Measurements from ENCODE around the gene ABCC1. TPM values are rescaled to one million over a fixed set of nuclear protein-coding genes. Genes with fewer than 3 reads are reported as not detected.

The ABCC1 gene
- polyA plus RNA-seq, 1 donor from 2014 or later: 3.0 TPM

DNA sequence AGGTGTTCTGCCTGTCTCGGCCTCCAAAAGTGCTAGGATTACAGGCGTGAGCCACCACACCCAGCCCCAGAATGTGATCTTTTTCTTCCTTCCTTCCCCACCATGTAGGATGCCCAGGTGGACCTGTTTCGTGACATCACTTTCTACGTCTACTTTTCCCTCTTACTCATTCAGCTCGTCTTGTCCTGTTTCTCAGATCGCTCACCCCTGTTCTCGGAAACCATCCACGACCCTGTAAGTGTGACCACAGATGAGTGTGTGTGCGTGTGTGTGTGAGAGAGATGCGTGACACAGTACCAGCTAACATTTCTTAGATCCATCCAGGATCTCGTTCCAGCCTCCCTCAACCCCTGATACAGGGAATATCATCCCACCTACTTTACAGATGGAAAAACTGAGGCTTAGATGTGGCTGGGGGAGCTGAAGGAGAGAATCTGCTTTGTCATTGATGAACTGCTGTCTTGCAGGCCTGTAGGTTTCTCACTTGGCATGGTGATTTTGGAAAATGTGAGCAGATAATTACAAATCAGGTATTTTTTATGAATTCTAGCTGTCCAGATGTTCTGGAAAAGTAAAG lies 67.1 kb downstream of the ABCC1 start:
- no peak overlapping the region for H2AFZ ChIP-seq (ENCODE audit: low read depth, low read length)
- H3K9me3 ChIP-seq (ENCODE audit: low read length): no peaks in the 10 kb centered on the region
- no peaks in the 10 kb centered on the region for H3K79me2 ChIP-seq (replicated peaks; ENCODE audit: insufficient read depth, low read length)
- no peak overlapping the region for H3K9ac ChIP-seq (ENCODE audit: low read length)
- no peaks in the 10 kb centered on the region for H4K20me1 ChIP-seq (ENCODE audit: insufficient read depth)
- H3K4me2 ChIP-seq (ENCODE audit: low read length): no peak overlapping the region
- no peak overlapping the region for H3K27ac ChIP-seq (ENCODE audit: low read length)
- no peaks in the 10 kb centered on the region for H3K9me2 ChIP-seq (ENCODE audit: insufficient read depth, low read length)
- no peaks in the 10 kb centered on the region for H3K27me3 ChIP-seq (ENCODE audit: insufficient read depth, low read depth, low read length)
- no peaks in the 10 kb centered on the region for H3K36me3 ChIP-seq (ENCODE audit: insufficient read depth, low read length)
- no peak for TF ChIP-seq POLR2AphosphoS5 (IDR thresholded peaks at IDR 0.05)
- no peak for TF ChIP-seq RAD21 (conservative IDR thresholded peaks at IDR 0.05)
- TF ChIP-seq, protein P1, sequence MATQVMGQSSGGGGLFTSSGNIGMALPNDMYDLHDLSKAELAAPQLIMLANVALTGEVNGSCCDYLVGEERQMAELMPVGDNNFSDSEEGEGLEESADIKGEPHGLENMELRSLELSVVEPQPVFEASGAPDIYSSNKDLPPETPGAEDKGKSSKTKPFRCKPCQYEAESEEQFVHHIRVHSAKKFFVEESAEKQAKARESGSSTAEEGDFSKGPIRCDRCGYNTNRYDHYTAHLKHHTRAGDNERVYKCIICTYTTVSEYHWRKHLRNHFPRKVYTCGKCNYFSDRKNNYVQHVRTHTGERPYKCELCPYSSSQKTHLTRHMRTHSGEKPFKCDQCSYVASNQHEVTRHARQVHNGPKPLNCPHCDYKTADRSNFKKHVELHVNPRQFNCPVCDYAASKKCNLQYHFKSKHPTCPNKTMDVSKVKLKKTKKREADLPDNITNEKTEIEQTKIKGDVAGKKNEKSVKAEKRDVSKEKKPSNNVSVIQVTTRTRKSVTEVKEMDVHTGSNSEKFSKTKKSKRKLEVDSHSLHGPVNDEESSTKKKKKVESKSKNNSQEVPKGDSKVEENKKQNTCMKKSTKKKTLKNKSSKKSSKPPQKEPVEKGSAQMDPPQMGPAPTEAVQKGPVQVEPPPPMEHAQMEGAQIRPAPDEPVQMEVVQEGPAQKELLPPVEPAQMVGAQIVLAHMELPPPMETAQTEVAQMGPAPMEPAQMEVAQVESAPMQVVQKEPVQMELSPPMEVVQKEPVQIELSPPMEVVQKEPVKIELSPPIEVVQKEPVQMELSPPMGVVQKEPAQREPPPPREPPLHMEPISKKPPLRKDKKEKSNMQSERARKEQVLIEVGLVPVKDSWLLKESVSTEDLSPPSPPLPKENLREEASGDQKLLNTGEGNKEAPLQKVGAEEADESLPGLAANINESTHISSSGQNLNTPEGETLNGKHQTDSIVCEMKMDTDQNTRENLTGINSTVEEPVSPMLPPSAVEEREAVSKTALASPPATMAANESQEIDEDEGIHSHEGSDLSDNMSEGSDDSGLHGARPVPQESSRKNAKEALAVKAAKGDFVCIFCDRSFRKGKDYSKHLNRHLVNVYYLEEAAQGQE (IDR thresholded peaks at IDR 0.05; ENCODE audit: borderline replicate concordance): no peak
- TF ChIP-seq SMC3 (conservative IDR thresholded peaks at IDR 0.05; ENCODE audit: poor library complexity): no peak
- TF ChIP-seq, protein P2, sequence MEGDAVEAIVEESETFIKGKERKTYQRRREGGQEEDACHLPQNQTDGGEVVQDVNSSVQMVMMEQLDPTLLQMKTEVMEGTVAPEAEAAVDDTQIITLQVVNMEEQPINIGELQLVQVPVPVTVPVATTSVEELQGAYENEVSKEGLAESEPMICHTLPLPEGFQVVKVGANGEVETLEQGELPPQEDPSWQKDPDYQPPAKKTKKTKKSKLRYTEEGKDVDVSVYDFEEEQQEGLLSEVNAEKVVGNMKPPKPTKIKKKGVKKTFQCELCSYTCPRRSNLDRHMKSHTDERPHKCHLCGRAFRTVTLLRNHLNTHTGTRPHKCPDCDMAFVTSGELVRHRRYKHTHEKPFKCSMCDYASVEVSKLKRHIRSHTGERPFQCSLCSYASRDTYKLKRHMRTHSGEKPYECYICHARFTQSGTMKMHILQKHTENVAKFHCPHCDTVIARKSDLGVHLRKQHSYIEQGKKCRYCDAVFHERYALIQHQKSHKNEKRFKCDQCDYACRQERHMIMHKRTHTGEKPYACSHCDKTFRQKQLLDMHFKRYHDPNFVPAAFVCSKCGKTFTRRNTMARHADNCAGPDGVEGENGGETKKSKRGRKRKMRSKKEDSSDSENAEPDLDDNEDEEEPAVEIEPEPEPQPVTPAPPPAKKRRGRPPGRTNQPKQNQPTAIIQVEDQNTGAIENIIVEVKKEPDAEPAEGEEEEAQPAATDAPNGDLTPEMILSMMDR (IDR thresholded peaks at IDR 0.05; ENCODE audit: poor library complexity, severe bottlenecking): no peak
- no peak for TF ChIP-seq EZH2 (IDR thresholded peaks at IDR 0.05; ENCODE audit: borderline replicate concordance, insufficient read depth, low read length, poor library complexity, severe bottlenecking)
- TF ChIP-seq TAF1 (IDR thresholded peaks at IDR 0.05; ENCODE audit: low read depth): no peak
- TF ChIP-seq EP300 (conservative IDR thresholded peaks at IDR 0.05; ENCODE audit: poor library complexity, severe bottlenecking): no peak
- no peak for TF ChIP-seq MXI1 (conservative IDR thresholded peaks at IDR 0.05; ENCODE audit: poor library complexity, severe bottlenecking)
- H3F3A ChIP-seq (ENCODE audit: insufficient read depth, low read length, poor library complexity, severe bottlenecking): no peaks in the 10 kb centered on the region
- no peak overlapping the region for H3K4me3 ChIP-seq (ENCODE audit: low read length)

DNA sequence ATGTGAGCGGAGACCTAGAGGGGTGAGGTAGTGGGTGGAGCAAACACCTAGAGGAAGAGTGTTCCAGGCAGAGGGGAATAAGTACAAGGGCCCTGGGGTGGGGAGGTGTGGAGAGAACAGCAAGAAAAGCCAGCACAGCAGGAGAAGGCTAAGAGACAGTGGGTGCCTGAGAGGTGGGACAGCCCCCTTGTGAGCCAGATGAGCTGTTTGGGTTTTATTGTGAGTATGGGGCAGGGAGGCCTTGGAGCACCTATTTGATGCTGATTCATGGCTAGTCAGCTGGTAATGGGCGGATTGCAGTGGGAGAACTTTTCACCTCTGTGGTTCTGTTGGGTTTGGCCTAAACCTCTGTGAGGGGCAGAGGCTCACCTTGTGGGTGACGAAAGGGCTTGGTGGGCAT lies 68.4 kb downstream of the ABCC1 start:
- H3K9ac ChIP-seq (ENCODE audit: low read length): no peak overlapping the region
- no peaks in the 10 kb centered on the region for H3K27me3 ChIP-seq (ENCODE audit: insufficient read depth, low read depth, low read length)
- H3K4me2 ChIP-seq (ENCODE audit: low read length): no peak overlapping the region
- H3K27ac ChIP-seq (ENCODE audit: low read length): no peak overlapping the region
- no peak overlapping the region for H2AFZ ChIP-seq (ENCODE audit: low read depth, low read length)
- TF ChIP-seq EP300 (conservative IDR thresholded peaks at IDR 0.05; ENCODE audit: poor library complexity, severe bottlenecking) (no peak), MXI1 (conservative IDR thresholded peaks at IDR 0.05; ENCODE audit: poor library complexity, severe bottlenecking) (no peak), RAD21 (conservative IDR thresholded peaks at IDR 0.05) (no peak), POLR2AphosphoS5 (IDR thresholded peaks at IDR 0.05) (no peak), EZH2 (IDR thresholded peaks at IDR 0.05; ENCODE audit: borderline replicate concordance, insufficient read depth, low read length, poor library complexity, severe bottlenecking) (no peak), SMC3 (conservative IDR thresholded peaks at IDR 0.05; ENCODE audit: poor library complexity) (no peak), TAF1 (IDR thresholded peaks at IDR 0.05; ENCODE audit: low read depth) (no peak)
- TF ChIP-seq, protein P2 (IDR thresholded peaks at IDR 0.05; ENCODE audit: poor library complexity, severe bottlenecking): no peak
- TF ChIP-seq, protein P1 (IDR thresholded peaks at IDR 0.05; ENCODE audit: borderline replicate concordance): no peak
- H3K9me3 ChIP-seq (ENCODE audit: low read length): no peaks in the 10 kb centered on the region
- H3F3A ChIP-seq (ENCODE audit: insufficient read depth, low read length, poor library complexity, severe bottlenecking): no peaks in the 10 kb centered on the region
- H3K36me3 ChIP-seq (ENCODE audit: insufficient read depth, low read length): no peaks in the 10 kb centered on the region
- no peak overlapping the region for H3K4me3 ChIP-seq (ENCODE audit: low read length)
- H3K79me2 ChIP-seq (replicated peaks; ENCODE audit: insufficient read depth, low read length): no peaks in the 10 kb centered on the region
- no peaks in the 10 kb centered on the region for H3K9me2 ChIP-seq (ENCODE audit: insufficient read depth, low read length)
- no peaks in the 10 kb centered on the region for H4K20me1 ChIP-seq (ENCODE audit: insufficient read depth)
